HG02759 (cell line): ENCODE measurements around the gene SEC31A.
"Not testable (repeated sequence)": the region's sequence is repeated elsewhere in the genome, so short reads cannot be mapped to it uniquely, and the experiment has no call there.

Source experiments
- ATAC-seq: cut with Tn5 transposase; IDR thresholded peaks from one replicate; pipeline ENCODE4 v1.9.1; 2021; ENCODE audit warnings: mild to moderate bottlenecking, moderate library complexity; ENCODE audit not compliant: unreplicated experiment

Gene SEC31A

DNA sequence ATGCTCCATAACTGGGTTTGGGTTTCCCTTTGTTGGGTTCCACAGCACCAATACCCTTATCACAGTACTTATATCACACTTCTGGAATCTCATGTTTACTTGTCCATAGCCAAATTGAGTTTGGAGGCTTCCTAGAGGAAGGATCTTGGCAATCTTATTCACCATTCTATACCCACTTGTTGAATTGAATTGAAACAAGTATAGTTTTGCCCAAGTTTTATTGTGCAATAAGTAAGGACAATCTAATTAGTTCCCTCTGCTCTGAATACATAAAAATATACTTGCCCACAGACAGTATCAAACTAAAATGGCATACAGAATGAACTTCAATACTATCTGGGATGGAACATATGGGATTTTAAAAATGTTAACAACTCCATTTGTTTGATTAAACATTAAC lies 40.3 kb downstream of the SEC31A start:
- ATAC-seq = no peak

GRCh38 chr4:82848706-82849105 lies 42.2 kb downstream of the SEC31A start:
- ATAC-seq = no peak

GRCh38 chr4:82842593-82842992 lies 48.4 kb downstream of the SEC31A start:
- no peak for ATAC-seq

GRCh38 chr4:82839624-82840023 lies 51.3 kb downstream of the SEC31A start:
- ATAC-seq = no peak

DNA sequence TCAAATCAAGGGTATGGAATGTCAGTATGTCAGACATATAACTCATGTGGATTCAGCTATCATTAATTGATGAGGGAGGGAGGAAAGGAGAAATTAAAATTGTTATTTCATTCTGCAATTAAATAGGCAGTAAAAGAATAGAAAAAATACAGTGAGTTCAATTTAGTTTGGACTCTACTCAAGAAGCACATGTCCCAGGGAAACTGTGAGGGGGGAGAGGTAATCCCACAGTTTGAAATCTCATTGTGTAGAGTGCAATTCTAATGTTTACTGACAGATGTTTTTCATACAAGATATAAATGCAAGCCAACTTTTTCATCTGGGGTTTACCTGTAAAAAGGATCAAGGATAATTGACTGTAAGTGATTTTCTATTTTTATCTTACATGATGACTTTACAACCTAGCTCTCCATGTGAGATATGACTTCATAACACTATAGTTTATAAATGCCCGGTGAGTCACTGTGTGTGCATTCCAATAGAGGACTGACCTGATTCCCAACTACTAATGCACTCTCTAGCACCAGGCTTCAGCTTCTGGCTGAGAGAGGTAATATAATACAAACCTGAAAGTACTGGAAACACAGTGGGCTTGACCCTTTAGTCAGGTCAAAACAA lies 57.1 kb downstream of the SEC31A start:
- ATAC-seq = no peak

DNA sequence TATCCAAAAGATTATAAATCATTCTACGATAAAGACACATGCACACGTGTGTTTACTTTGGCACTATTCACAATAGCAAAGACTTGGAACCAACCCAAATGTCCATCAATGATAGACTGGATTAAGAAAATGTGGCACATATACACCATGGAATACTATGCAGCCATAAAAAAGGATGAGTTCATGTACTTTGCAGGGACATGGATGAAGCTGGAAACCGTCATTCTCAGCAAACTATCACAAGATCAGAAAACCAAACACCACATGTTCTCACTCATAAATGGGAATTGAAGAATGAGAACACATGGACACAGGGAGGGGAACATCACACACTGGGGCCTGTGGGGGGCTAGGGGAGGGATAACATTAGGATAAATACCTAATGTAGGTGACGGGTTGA lies 57.9 kb downstream of the SEC31A start:
- not testable (repeated sequence) for ATAC-seq

- no peak for ATAC-seq
Observed at GRCh38 chr4:82825425-82825824, 65.5 kb downstream of the SEC31A start.

DNA sequence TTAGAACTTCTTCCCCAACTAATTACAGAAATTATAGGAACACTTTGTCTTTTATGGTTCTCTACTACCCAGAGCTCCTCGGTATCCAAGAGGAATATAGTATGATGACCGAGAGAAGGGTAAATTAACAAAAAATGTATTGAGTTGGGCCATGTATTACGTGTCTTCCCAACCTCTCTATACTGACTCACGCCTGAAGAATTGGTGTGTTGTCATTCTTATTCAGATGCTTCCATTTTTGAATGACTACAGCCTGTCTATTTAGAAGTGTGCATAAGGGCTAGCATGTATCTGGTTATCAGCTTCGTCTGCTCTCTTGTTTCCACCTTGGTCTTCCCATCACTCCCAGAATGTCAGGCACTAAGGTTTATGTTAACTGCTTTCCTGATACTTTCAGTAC lies 67.9 kb downstream of the SEC31A start:
- ATAC-seq = no peak

- no peak for ATAC-seq
Observed at GRCh38 chr4:82820689-82821088, 70.3 kb downstream of the SEC31A start.

DNA sequence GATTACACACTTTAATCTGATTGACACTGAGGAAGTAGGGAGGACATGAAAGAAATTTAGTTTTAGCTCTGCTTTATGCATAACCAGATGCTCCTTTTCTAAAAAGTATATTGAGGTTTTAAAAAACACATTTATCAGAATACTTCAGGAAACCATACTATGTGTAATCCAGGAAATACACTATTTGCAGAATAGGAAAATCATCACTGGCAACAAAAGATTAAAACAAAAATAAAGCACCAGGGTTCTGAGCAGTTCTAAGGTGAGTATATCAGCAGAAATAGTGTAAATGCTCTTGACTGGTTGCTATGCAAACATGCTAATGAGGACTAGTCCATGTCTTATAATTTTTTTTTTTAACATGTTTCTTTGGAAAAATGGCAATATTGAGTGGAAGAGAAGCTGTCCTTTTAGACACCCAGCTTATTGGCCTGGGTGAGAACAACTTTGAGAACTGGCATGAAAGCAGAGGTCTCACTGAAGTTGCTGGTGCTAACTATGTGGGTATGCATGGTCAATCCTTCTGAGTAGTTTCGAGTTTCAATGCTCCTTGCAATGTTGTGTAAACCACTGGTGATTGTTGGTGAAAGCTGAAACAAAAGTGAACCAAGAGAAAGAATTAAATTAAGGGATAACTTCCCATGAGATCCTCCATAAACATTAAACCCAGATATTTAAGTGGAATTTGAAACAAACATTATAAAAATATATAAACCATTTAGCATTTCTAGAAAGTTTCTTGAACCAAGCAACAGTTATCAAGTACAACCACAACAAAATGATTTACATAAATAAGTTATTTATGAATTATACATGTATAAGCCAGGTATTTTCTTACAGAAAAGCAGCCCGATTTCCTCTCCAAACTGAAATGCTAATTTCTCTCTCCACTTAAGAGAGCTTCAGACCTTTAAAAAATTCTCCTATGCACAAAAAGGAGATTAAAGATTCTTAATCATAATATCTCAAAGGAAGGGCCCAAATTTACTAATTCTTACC lies 72.0 kb downstream of the SEC31A start:
- no peak for ATAC-seq

DNA sequence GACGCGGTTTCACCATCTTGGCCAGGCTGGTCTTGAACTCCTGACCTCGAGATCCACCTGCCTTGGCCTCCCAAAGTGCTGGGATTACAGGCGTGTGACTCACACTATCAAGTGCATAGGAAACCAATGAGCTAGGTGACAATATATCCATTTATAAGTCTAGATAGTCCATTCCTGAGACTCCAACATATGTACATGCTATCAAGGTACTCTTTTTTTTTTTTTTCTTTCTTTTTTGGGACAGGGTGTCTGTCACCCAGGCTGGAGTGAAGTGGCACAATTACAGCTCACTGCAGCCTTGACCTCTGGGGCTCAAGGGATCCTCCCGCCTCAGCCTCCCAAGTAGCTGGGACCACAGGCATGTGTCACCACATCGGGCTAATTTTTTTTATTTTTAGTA lies 74.1 kb downstream of the SEC31A start:
- ATAC-seq = not testable (repeated sequence)

GRCh38 chr4:82814034-82814433 lies 76.9 kb downstream of the SEC31A start:
- ATAC-seq = no peak

GRCh38 chr4:82811838-82812341 lies 79.1 kb downstream of the SEC31A start:
- no peak for ATAC-seq

DNA sequence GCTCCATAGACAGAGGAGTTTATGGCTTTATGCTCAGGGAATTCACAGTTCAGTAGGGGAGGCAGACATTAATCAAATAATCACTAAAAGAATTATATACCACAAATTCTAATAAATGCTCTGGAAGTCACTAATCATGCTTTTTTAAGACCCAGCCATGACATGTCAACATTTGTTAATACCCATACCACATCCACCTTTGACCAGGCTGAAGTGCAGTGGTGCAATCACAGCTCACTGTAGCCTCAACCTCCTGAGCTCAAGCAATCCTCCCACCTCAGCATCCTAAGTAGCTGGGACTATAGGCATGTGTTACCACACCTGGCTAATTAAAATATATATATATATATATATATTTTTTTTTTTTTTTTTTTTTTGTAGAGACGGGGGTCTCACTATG lies 79.6 kb downstream of the SEC31A start:
- no peak for ATAC-seq

DNA sequence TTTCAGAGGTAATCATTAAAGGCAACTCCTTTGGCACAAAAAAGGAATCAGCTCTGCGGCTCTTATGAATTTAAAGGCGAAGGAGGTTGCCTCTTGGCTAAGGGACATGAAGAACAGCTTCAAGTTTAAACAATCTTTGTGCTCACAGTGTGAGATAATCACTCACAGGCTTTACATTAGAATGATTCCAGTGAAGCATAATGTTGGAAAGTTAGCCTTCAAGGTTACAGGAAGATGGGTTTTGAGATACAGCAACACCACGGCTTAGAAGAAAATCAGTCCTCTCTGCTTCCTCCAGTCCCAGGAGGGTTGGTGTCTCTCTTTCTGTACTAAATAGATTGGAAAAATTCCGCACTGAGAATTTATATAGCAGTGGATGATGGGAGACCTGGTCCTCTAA lies 80.8 kb downstream of the SEC31A start:
- ATAC-seq = no peak

- ATAC-seq = no peak
Observed at GRCh38 chr4:82809619-82810018, 81.3 kb downstream of the SEC31A start.

GRCh38 chr4:82803746-82804145 lies 87.2 kb downstream of the SEC31A start:
- no peak for ATAC-seq

- ATAC-seq = no peak
Observed at GRCh38 chr4:82802911-82803310, 88.0 kb downstream of the SEC31A start.

DNA sequence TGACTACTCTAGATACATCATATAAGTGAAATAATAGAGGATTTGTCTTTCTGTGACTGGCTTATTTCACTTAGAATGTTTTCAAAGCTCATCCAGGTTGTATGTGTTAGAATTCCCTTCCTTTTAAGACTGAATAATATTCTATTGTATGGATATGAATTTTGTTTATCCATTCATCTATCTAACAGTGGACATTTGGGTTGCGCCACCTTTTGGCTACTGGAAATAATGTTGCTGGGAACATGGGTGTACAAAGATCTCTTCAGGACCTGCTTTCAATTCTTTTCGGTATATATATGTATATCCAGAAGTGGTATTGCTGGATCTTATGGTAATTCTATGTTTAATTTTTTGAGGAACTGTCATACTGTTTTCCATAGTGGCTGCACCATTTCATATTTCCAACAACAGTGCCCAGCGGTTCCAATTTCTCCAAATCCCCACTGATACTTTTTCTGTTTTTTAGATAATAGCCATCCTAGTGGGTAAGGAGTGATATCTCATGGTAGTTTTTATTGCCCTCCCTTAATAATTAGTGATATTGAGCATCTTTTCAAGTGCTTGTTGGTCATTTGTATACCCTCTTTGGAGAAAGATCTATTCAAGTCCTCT lies 88.9 kb downstream of the SEC31A start:
- no peak for ATAC-seq

- ATAC-seq = peak; percentile 21
Observed at GRCh38 chr4:82799006-82799881, 91.7 kb downstream of the SEC31A start.
